HL-60 (cell line): Measurements from ENCODE around the gene DHX38.
"Not testable (repeated sequence)": the region's sequence is repeated elsewhere in the genome, so short reads cannot be mapped to it uniquely, and the experiment has no call there.

Source experiments
- DNase-seq, 2 experiments: peaks; one replicate each; pipeline ENCODE4 v3.0.0-alpha.2; 2010 to 2020; ENCODE audit warnings: low read depth in 1 of 2, low spot score in 1 of 2
- H3K27ac ChIP-seq: fragments of 250-450 bp; sonication (Bioruptor Pico); replicated peaks from 2 replicates; pipeline ENCODE4 v1.5.1; 2020; ENCODE audit warnings: mild to moderate bottlenecking, moderate library complexity
- H3K27me3 ChIP-seq: fragments of 250-450 bp; sonication (Bioruptor Pico); 2 replicates; pipeline ENCODE4 v1.5.1; 2021; ENCODE audit warnings: mild to moderate bottlenecking, moderate library complexity; ENCODE audit not compliant: insufficient read depth, poor library complexity, severe bottlenecking
- H3K4me3 ChIP-seq: replicated peaks from 2 replicates; pipeline ENCODE4 v1.5.1; 2011; ENCODE audit warnings: mild to moderate bottlenecking, control low read depth, low read length; ENCODE audit not compliant: insufficient read depth
- CTCF ChIP-seq: IDR thresholded peaks from one replicate; pipeline ENCODE4 v1.5.1; 2011; ENCODE audit warnings: low read length, control low read depth, inconsistent platforms; ENCODE audit not compliant: insufficient read depth
- GABPA ChIP-seq: IDR thresholded peaks from 2 replicates; pipeline ENCODE4 v1.6.1; 2012; ENCODE audit warnings: low read depth
- POLR2AphosphoS5 ChIP-seq: IDR thresholded peaks from 2 replicates; pipeline ENCODE4 v1.6.1; 2012; ENCODE audit warnings: low read depth
- REST ChIP-seq: IDR thresholded peaks from 2 replicates; pipeline ENCODE4 v1.6.1; 2012; ENCODE audit warnings: low read depth; ENCODE audit not compliant: insufficient replicate concordance
- SPI1 ChIP-seq: IDR thresholded peaks from 2 replicates; pipeline ENCODE4 v1.6.1; 2012; ENCODE audit warnings: low read depth, mild to moderate bottlenecking, borderline replicate concordance

Gene DHX38

GRCh38 chr16:72073560-72074230, 20.0 kb upstream of the DHX38 start:
- no peak for TF ChIP-seq SPI1
- no peak for TF ChIP-seq CTCF
- no peak for TF ChIP-seq REST
- no peak for TF ChIP-seq POLR2AphosphoS5
- no peak for TF ChIP-seq GABPA
- no peak overlapping the region for H3K27ac ChIP-seq
- H3K4me3 ChIP-seq: no peak overlapping the region
- no peak for DNase-seq
- H3K27me3 ChIP-seq: no peaks in the 10 kb centered on the region

- H3K27me3 ChIP-seq, H3K27ac ChIP-seq, DNase-seq, H3K4me3 ChIP-seq: not testable (repeated sequence)
These were observed 18.6 kb upstream of the DHX38 start for GRCh38 chr16:72075067-72075466.

- not testable (repeated sequence) for H3K27me3 ChIP-seq, H3K27ac ChIP-seq, DNase-seq, H3K4me3 ChIP-seq
These were observed 16.5 kb upstream of the DHX38 start for GRCh38 chr16:72076991-72077706.

GRCh38 chr16:72083778-72084404, 9.8 kb upstream of the DHX38 start:
- no peak overlapping the region for H3K27ac ChIP-seq
- no peak overlapping the region for H3K4me3 ChIP-seq

More at GRCh38 chr16:72083778-72084404, 9.8 kb upstream of the DHX38 start:
- TF ChIP-seq POLR2AphosphoS5 (no peak), SPI1 (no peak), GABPA (no peak), REST (no peak), CTCF (no peak)
- no peak for DNase-seq
- no peaks in the 10 kb centered on the region for H3K27me3 ChIP-seq
